Ramos (cell line): Measurements from ENCODE around the gene MINAR1.
"Not testable (repeated sequence)": the region's sequence is repeated elsewhere in the genome, so short reads cannot be mapped to it uniquely, and the experiment has no call there.

Source experiments
- in situ Hi-C: fragments of 300-500 bp; cut with MboI; formaldehyde crosslinking; loops from one replicate; pipeline ENCODE4 v1.14.3; 2022; ENCODE audit warnings: low sequenced_read_pairs; ENCODE audit not compliant: unreplicated experiment

MINAR1 gene

DNA sequence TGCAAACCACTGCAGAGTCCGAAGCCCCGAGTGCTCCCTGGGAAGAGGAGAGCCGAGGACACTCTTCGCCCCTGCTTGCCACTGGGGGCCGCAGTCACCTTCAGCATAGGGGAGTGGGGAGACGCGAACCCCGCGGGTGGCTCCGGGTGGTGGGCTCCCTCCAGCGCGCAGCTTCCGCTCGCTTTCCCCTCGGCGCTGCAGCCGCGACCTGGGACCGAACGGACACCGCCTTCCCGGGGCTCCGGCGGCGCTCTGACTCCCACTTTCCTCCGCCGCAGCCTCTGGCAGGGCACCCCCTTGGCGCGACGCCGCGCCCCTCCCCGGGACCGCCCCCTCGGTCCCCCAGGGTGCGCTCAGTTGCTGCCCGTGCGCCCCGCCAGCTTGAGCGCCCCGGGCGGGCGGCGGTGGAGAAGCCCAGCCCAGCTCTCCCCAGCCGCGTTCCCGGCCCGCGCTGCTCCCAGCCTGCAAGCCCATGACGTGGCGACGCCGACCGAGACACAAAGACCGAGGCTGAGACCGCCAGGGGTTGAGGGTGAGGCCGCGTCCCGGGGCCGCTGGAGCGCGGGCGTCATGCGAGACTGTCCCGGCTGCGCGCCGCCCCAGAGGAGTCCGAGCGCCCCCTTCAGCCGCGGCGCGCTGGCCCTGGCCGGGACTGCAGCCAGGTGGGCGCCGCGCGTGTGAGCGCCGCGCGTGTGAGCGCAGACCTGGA, at the start of gene MINAR1:
TSS of gene MINAR1 (plus strand) at position 701 of the 709 bp plus-strand sequence. CDS start 23,812 bp downstream, outside the sequence.
- in situ Hi-C loops = no loop called here

- in situ Hi-C loops = no loop called here
Observed at GRCh38 chr15:79394231-79394630, 37.9 kb upstream of the MINAR1 start.

- in situ Hi-C loops = no loop called here
Observed at GRCh38 chr15:79396850-79397249, 35.3 kb upstream of the MINAR1 start.

DNA sequence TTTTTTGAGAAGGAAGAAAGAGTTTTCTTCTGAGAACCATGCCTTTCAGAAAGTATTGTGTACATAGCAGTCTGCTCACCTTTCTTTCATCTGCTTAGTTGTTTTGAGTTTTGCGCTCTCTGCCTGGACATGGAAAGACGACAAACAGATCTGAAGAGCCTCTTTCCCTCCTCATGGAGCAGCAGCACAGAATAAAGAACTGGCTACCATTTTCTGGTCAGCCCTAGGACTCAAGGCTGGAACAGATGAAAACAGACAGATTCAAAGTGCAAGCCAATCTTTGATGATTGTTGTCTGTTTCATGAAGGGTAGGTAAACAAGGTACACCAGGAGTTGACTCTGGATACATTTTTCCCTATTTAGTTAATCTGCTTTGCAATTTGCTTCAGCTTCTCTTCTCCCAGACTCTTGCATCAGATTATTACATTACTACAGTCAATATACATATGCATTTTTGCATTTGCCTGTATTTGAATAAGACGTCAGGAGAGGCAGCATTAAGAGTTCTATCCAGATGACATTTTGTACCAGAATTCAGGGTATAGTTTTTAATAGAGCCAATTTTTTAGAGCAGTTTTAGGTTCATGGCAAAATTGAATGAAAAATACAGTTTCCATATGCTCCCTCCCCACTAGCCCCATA, 34.7 kb upstream of the MINAR1 start:
- in situ Hi-C loops = no loop called here

- in situ Hi-C loops = no loop called here
Observed at GRCh38 chr15:79399606-79400005, 32.5 kb upstream of the MINAR1 start.

DNA sequence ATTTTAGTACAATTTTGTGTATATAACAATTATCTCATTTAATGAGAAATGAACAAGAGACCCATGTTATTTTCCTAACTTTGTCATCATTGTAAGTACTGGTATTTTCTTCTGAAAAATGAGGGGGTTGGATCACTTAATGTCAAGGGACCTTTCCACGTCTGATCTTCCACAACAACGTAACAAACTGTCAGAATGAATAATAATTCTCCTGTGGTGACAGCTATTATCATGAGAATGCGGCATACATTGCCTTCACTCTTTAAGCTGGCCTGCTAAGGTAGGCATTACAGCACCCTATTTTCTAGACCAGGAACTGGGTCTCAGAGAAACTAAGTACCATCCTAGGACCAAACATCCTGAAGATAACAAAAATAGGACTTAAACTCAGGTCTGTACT, 31.5 kb upstream of the MINAR1 start:
- in situ Hi-C loops = no loop called here

DNA sequence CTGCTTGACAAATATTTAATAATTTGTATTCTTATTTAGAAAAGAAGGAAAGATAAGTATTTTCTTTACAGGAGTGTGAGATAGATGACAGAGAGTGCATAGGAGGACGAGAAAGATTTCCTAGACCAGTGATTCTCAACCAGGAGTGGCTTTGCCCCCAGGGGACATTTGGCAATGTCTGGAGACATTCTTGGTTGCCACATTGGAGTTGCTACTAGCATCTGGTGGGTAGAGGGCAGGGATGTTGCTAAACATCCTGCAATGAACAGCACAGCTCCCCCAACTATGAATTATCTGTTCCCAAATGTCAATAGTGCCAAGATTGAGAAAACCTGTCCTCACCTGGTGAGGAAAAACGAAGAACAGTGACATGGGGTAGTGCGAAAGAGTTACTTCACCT, 30.8 kb upstream of the MINAR1 start:
- in situ Hi-C loops = no loop called here

DNA sequence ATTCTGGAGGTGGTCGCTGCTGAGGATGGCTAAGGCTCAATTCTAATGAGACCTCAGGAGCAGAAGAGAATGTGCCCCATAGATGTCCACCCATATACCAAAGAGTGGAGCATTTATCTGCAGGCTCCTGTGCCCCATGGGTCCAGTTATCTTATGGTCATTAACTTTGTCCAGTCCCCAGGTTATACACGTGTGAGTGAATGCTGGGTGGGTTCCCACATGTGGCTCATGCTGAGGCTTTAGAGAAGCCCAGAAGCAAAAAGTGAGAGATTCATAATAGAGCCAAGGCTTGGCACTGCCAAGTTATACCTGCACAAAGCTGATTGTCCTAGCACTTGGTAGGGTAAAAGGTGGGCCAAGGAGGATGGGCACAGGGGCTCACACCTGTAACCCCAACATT, 30.0 kb upstream of the MINAR1 start:
- in situ Hi-C loops = no loop called here

DNA sequence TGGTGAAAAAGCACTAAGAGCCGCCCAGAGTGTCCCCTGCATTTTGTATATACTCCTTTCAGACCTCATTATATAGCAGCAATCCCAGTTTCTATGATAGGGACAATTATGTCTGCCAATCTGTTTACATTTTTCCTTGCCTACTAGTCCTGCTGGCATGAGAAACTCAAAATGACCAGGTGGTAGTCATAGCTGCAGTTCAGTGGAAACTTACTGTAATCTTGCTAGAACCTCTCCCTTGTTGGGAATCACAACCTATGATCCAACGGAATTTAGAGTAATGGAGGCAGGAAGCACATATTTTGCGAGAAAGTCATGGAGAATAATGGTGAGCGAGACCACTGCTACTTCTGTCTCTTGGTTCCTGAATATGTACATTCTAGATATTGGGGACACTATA, 28.6 kb upstream of the MINAR1 start:
- in situ Hi-C loops = no loop called here

GRCh38 chr15:79406210-79406609, 25.9 kb upstream of the MINAR1 start:
- in situ Hi-C loops = no loop called here

- in situ Hi-C loops = no loop called here
Observed at GRCh38 chr15:79408041-79408440, 24.1 kb upstream of the MINAR1 start.

GRCh38 chr15:79410237-79410636, 21.9 kb upstream of the MINAR1 start:
- in situ Hi-C loops = no loop called here

GRCh38 chr15:79412010-79412409, 20.1 kb upstream of the MINAR1 start:
- in situ Hi-C loops = no loop called here

GRCh38 chr15:79412429-79412828, 19.7 kb upstream of the MINAR1 start:
- in situ Hi-C loops = no loop called here

- in situ Hi-C loops = no loop called here
Observed at GRCh38 chr15:79416876-79417275, 15.3 kb upstream of the MINAR1 start.

GRCh38 chr15:79418693-79419279, 13.3 kb upstream of the MINAR1 start:
- in situ Hi-C loops = no loop called here

DNA sequence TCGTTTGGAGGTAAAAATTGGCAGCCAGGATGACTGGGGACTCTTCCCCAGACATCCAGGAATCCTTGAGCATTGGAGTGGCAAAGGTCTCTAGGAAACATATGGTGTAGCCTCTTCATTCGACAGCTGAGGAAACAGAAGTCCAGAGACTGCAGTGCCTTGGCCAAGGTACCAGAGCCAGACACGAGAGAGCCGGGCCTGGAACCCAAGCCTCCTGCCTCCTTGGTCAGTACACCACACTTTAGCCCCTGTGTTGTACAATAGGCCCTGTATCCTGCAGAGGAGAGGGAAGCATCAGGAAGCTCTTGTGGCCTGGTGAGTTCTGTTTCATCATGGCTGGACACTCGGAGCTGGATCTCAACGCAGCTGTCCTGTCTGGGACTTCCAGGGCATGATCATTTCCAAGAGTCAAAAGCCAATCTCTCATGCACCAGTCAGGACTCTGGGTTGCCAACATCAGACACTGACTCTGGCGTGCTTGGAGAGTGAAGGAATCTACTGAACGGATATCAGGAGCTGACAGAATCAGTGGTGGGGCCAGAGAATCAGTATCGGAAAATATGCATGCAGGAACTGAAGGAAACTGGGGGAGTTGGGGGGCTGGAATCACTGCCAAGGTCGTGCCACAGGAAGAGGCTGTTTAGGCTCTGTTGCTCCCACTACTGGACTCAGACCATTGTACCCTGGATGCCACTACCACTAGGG, 6.4 kb upstream of the MINAR1 start:
- in situ Hi-C loops = no loop called here

- in situ Hi-C loops = not testable (repeated sequence)
Observed at GRCh38 chr15:79426899-79427298, 5.2 kb upstream of the MINAR1 start.

DNA sequence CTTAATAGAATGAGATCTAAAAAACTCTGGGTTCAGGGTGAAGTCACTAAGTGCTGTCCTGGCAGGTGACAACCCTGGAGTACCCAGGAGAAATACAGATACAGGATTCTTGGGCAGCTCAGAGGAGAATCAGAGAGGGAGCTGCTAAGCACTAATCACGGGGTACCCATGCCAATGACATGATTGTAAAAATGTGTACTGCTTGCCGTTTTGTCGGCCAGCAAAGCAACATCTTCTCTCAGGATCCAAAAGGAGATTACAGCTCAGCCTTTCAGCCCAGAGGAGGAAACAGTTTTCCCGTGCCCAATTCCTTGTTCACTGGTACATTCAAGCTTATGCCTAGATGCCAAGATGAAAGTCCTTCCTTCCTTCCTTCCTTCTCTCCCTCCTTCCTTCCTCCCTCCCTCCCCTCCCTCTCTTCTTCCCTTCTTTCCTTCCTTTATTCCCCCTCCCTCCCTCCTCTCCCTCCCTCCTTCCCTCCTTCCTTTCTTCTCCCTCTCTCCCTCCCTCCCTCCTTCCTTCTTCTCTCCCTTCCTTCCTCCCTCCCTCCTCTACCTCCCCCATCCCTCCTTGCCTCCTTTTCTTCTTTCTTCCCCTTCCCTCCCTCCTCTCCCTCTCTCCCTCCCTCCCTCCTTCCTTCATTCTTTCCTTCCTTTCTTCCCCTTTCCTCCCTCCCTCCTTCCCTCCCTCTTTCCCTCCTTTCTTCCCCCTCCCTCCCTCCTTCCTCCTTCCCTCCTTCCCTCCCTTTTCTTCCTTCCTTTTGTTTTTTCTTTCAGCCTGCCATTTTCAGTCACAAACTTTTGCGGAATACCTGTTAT, 4.1 kb upstream of the MINAR1 start:
- in situ Hi-C loops = no loop called here
